Stimulated activated naive CD4-positive, alpha-beta T cell treated with Interleukin-2 at 50 U/mL for 16 hours (primary cell): ENCODE measurements around the gene ADGRD1.
"Not testable (repeated sequence)": the region's sequence is repeated elsewhere in the genome, so short reads cannot be mapped to it uniquely, and the experiment has no call there.

Experiments
- DNase-seq: peaks from one replicate; lab custom pipeline; 2025; lab: John Stamatoyannopoulos, UW

The ADGRD1 gene

DNA sequence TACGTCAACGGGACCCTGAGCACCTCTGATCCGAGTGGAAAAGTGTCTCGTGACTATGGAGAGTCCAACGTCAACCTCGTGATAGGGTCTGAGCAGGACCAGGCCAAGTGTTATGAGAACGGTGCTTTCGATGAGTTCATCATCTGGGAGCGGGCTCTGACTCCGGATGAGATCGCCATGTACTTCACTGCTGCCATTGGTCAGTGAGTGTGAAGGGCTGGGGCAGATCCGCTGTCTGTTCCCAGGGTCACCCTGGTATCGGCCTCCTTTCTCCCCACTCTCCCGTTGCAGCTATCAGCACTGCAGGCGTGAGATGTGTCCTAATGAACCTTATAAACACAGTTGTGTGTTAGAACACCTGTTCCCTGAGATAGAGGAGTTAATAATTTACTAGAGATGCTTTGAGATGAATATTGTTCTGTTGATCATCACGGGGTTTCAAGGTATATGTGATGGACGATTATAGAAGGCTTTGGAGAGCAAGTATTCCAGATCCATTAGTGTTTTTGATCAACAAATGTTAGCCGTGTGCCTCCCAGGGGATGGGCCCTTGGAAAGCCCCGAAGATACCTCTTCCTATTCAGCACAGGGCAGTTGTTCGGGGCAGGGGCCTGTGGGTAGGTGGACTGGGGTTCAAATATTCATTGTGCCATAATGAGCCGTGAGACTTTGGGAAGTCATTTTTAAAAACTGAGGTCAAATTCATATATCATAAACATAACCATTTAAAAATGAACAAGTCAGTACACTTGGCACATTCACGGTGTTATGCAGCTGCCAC is 33.6 kb downstream of the ADGRD1 start:
- no peak for DNase-seq

DNA sequence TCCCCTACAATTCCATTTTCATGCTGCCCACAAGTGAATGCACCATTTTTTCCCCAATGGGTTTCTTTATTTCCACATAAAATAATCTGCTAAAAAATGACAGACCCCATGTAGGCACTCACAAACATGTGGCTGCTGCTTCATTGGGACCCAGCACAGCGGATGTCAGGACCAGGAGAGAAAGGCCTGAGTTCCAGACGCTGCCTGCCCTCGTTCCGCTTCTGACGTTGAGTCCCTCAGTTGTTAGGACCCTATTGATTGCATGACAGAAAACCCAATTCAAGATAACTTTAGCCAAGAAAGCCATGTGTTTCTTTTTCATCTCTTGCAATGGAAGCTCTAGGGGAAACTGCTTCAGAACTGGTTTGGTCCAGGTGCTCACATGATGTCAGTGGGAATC is 34.6 kb downstream of the ADGRD1 start:
- DNase-seq: no peak

DNA sequence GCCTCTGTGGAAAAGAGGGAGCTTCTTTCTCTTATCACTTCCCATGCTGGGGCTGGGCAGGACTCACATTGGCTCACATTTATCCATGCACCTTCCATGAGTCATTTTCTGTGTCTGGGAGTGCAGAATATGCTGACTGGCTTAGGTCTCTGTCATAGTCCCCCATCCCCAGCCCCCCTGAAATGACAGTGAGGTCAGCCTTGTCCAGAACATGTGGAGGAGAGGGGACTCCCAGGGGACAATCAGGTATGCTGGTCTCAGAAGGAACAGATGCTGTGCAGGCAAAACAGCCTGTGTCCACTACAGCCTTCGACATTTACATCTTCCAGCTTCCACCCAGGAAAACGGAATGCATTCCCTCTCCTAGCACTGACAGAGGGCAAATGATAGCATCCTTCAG is 35.0 kb downstream of the ADGRD1 start:
- no peak for DNase-seq

DNA sequence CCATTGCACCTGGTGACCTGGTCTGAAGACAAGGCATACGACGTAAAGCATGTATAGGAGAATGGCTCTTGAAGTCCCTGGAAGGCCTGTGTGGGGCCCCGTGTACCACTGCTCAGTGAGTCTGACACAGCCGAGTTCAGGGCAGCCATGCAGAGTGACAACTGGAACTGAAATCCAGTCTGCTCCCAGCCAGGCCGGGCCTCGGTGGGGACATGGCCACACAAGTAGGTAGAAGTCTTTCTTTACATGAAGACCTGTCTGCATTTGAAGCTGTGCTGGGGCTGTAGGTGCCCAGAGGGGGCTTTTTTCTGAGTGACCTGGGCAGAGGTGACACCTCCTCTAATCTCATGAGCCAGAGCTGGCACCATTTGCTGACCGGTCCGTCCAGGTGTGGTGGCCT is 35.7 kb downstream of the ADGRD1 start:
- DNase-seq: no peak

DNA sequence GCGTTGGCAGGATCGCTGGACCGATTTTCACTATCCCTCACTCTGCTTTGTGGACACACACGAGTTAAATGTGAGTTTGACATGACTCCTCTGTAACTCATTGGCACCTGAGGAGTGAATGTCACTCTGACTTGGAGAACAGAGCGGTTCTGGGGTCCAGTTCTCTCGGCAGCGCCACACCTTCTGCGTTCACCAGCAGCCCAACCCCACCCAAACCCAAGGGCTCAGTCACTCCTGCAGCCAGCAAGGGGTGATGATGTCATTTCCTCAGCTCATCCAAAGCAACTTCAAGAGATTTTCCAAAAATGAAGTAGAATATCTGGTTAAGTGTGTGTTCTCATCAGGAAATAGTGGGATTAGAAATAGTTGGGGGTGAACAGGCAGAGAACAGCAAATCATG is 36.3 kb downstream of the ADGRD1 start:
- no peak for DNase-seq

DNA sequence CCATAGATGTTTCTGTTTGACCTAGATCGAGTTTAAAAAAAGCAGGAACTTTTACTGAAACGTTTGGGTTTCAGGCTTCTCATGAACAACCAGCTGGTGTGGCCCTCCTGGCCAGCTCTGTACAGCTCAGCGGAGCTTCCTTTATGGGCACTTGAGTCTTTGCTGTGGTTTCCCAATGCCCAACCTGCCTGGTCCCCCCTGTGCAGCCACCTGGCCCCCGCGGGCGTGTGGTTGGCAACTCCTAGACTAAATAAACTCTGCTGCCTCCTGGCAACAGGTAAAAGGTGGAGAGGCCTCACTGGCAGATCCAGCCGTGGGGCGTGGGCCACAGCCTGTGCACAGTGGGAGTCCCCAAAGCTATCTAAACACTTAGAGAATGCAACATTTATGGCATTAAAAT is 38.7 kb downstream of the ADGRD1 start:
- no peak for DNase-seq

DNA sequence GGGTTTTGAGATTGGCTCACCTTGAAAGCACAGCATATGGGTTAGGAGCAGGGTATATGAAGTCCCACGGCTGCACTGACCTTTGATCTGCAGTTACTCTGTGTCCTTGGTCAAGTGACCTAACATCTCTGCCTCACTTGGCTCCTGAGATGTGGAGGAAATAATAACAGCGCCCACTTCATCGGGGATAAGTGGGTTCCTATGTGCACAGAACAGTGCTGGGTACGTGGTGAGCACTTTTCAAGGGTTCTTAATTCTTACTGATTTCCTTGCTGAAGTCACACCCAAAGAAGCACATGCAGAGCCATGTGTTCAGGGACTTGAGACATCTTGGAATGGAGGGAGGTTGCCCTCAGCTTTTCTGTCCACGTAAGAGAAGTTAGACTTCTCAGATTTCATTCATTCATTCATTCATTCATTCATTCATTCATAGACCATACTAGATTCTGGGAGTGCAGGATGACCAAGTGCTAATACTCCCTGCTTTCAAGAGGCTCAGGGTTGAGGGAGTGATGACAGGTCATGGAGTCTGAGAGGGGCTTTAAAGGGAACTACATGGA is 39.4 kb downstream of the ADGRD1 start:
- DNase-seq: no peak

DNA sequence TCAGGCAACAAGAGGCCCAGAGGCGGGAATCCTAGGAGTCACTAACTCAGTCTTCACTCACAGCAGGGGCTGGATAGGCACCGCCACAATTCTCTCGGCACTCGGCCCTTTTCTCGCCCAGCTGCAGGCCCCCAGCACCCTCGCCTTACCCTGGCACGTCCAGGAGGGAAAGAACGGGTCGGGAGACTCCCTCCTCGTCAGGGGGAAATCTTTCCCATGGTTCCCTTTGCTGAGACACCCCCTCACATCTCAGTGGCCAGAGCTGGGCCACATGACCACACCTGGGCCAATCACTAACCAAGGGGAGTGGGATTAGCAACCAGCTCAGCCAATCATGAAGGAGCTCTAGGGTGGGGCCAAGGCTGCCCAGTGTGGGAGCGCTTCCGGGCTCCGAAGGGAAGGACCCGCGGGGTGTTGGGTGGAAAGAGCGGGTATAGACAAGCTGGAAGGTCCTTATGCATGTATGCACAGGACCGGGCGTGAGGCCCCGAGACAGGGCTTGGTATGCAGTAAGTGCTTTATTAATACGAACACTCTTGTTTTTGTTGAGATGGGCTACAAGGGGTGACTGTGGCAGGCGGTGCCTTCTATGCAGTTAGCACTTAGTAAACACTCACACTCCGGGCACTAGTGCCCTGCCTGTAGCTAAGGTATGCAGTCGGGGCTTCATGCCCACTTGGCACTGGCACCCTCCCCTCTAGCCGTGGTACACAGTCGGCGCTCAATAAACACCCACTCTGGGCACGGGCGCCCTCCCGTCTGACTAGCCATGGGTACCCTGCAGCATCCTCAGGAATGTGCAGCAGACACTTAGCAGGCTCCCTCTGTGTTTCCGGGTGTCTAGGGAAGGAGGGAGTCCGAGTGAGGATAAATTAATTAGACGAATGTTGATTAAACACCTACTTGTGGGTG is 40.3 kb downstream of the ADGRD1 start:
- DNase-seq: no peak

DNA sequence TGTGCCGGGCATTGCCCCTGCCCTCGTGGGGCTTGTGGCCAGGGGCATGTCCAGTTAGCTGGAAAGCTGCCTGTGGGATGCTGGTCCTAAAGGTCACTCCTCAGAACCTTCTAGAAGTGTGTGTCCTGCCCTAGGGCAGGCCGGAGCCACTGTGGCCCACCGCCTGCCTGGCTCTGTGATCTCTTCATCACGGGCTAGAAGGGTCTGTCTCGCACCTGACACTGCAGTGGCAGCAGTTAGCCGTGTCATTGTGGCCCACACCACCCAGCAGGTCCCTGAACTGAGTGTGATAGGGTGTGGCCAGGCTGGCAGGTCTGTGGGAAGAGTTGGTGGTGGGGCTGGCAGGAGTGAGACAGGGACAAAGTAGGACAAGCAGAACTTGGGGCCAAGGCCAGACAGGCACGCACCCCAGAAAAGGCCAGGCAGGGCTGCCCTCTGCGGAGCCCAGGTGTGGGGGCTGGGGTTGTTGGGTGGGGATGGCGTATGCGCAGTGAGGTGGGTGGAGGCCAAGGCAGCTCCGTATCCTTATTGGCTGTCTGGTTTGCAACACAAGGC is 41.2 kb downstream of the ADGRD1 start:
- no peak for DNase-seq

DNA sequence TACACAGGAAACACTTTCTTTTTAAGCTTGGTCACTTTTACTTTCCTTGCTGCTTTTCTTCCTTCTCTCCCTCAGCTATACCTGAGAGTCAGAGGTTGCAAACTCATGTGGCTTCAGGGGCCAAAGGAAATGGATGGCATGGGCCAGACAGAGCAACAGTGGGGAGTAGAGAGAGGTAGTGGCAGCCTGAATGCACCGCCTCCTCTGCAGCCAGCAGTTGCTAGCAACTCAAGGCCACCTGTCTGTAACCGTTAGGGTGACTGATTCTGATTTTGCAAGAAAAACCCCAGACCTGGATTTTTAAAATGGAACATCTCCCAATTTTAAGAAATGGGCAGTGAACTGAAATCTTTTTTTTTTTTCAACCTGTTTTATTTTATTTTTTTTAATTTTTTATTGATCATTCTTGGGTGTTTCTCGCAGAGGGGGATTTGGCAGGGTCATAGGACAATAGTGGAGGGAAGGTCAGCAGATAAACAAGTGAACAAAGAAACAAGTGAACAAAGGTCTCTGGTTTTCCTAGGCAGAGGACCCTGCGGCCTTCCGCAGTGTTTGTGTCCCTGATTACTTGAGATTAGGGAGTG is 41.8 kb downstream of the ADGRD1 start:
- not testable (repeated sequence) for DNase-seq

DNA sequence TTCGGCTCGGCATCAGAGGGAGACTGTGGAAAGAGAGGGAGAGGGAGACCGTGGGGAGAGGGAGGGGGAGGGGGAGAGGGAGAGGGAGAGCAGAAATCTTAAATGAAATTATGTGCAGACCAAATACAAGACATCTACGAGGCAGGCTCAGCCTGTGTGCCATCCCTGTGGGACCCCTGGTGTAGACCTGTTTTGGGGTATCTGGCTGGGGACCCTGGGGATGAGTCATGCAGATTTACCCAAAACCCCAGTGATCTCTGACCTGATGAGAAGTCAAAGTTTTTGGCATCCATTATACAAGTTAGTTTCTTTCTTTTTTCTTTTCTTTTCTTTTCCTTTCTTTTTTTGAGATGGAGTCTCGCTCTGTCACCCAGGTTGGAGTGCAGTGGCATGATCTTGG is 44.4 kb downstream of the ADGRD1 start:
- DNase-seq: no peak

DNA sequence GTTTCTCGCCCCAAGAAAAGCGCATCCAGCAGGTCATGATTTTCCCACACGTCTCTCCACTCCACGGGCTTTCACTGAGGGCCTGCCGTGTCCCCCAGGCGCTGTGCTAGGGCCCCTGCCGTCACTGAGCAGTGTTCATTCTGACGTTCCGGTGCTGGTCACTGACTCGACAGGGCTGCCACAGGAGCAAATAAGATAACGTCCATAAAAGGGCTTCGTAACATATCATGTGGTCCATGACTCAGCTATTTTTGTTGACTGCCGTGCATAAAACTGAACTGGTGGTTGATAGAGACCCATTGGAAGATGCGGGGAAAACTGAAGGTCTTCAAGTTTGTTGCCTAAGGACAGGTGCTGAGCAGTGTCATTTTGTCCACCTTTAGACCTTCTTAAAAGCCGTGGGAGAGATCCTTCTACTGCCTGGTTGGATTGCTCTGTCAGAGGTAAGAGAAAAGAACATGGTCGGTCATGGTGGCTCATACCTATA is 46.3 kb downstream of the ADGRD1 start:
- no peak for DNase-seq

DNA sequence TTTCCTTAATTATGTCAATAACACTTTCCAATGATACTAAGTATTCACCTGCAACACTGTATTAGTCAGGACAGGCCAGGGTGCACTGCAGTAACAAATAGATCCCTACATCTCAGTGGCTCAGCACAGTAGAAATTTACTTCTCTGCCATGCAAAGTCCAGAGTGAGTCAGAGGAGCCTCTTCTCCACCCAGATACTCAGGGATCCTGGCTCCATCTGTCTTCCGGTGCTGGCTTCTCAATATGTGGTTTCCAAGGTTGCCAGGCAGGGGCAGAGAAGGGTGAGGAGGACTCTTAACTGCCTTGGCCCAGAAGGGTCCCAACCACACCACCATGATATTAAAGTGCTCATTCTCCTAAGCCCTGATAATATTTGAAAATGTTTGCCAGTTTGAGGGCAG is 47.8 kb downstream of the ADGRD1 start:
- DNase-seq: no peak

DNA sequence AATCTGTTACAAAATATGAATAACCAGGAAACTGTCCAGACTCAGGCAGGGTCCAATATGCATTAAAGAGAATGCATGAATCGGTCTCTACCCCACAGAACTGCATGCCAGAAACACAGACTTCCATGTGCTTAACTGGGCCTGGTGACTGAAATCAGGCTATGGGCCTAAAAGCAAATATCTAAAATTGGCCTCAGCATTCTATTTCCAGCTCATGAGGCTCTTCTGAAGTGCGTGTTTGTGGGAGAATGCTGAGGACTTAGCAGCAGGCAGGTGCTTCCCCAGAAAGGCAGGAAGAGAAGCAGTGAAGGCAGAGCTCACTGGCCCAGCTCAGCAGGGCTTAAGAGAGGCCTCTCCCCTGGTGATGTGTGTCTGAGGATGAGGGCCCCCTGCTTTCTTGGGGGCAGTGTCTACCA is 48.5 kb downstream of the ADGRD1 start:
- no peak for DNase-seq

DNA sequence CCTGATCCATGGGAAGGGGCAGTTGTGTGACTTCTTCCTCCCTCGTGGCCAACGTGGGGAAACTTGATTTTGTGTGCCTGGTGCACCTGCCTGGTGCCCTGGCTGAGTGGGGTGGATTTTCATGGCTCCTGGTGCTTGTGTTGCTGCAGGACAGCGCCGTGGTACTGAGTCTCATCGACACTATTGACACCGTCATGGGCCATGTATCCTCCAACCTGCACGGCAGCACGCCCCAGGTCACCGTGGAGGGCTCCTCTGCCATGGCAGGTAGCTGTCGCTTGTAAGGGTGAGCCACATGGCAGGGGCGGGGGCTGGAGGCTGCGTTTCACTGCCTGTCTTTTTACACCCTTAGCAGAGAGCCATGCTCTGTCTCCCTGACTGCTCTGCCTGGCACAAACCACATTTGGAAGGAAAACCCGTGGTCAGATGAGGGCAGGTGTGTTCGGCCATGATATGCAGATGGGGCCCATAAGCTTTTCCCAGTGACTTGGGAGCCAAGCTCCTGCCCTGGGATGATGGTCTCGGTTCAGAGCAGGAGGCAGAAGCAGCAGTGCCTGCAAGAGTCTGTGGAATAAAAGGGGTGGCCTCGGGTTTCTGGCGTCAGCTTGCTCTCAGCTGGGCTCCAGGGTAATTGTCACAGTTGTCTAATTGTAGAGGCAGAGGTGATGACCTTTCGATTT is 49.5 kb downstream of the ADGRD1 start:
- no peak for DNase-seq

DNA sequence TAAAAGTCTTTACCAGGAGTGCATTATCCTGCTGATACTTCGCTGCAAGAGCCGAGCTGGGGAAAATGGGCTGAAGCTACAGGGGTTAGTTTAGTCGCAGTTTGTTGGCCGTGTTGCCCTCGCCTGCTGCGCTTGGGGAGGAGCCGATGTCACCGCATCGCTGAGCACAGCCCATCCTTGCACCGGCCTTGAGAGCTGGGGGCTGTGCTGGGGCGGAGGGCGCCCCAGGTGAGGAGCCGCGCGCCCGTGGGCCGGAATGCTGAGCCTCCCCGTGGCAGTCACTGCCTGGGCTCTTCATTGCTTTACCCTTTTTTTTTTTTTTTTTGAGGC is 50.0 kb downstream of the ADGRD1 start:
- DNase-seq: no peak

DNA sequence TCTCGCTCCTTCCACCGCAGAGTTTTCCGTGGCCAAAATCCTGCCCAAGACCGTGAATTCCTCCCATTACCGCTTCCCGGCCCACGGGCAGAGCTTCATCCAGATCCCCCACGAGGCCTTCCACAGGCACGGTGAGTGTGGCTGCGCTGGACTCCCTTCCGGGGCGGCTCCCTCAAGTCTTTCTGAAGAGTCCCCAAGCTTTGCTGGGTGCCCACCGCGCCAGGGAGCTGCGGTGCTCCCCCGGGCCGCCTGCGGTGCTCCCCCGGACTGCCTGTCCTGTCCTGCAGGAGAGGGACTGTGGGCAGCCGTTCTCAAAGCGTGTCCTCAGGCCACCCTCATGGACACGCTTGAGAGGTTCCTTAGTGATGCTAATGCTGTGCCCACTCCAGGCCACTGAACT is 50.5 kb downstream of the ADGRD1 start:
- DNase-seq: no peak

DNA sequence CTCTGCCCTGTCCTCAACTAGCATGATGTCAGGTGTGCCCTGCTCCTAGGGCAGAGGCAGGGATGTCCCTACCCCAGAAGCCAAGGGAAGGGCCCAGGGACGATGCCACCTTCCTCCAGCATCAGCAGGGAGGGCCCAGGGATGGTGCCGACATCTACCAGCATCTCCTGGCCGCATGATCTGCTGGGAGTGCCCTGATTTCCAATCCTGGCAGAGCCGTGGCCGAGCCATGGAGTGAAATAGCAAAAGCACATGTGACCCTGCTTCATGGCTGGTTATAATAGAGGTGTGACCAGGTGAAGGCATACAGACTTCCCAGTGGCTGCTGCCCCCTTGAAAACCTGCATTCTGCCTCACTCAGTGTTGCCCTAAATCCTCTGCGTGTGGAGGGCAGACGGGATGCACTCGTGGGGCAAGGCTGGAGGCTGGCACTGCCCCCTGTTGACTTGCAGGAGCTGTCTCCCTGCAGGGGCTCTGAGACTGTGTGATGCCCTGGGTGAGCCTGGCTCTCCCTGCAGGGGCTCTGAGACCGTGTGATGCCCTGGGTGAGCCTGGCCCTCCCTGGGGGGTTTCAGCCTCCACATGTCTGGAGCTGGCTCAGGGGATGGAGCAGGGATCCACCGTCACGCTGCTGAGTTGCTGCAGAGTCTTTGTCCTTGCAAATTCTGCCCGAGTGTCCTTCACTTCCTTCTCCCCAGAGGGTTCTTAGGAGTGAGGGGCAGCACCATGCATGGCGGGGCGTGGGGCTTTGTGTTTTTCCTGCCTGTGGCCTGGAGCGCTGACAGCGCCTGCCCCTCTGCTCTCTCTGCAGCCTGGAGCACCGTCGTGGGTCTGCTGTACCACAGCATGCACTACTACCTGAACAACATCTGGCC is 51.7 kb downstream of the ADGRD1 start:
- no peak for DNase-seq

DNA sequence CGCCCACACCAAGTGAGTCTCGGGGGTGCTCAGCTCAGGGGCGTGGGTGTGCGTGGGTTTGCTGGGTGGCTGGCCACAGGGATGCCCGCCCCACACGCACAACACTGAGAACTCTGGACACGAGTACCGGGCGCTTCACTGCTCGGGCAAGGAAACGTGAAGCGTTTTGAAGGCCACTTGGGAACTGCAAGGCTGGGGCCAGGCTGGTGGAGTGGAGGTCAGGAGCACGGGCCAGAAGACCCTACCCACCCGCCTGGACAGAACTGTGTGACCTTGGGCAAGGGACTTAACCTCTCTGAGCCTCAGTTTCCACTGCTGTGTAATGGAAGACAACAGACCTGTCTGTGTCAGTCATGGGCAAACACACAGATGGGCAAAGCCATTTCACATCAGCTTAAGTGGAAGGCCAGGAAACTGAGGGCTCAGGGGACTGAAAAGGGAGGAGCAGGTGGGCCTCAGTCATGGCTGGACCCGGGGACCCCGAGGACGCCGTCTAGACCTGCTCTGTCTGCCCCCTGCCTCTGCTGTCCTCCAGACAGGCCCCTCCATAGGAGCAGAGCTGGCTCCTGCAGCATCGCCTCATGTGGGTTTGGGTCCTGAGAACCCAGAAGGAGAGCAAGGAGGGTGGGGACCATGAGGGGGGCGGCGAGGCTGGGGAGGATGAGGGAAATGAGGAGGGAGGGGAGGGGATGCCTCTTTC is 52.5 kb downstream of the ADGRD1 start:
- DNase-seq: no peak
